GM18907 (cell line): ENCODE data around the gene CST7.
"Not testable (repeated sequence)": the region's sequence is repeated elsewhere in the genome, so short reads cannot be mapped to it uniquely, and the experiment has no call there.

Experiments
- ATAC-seq: cut with Tn5 transposase; IDR thresholded peaks from one replicate; pipeline ENCODE4 v1.9.1; 2021; ENCODE audit warnings: mild to moderate bottlenecking, moderate library complexity; ENCODE audit not compliant: unreplicated experiment

The CST7 gene

DNA sequence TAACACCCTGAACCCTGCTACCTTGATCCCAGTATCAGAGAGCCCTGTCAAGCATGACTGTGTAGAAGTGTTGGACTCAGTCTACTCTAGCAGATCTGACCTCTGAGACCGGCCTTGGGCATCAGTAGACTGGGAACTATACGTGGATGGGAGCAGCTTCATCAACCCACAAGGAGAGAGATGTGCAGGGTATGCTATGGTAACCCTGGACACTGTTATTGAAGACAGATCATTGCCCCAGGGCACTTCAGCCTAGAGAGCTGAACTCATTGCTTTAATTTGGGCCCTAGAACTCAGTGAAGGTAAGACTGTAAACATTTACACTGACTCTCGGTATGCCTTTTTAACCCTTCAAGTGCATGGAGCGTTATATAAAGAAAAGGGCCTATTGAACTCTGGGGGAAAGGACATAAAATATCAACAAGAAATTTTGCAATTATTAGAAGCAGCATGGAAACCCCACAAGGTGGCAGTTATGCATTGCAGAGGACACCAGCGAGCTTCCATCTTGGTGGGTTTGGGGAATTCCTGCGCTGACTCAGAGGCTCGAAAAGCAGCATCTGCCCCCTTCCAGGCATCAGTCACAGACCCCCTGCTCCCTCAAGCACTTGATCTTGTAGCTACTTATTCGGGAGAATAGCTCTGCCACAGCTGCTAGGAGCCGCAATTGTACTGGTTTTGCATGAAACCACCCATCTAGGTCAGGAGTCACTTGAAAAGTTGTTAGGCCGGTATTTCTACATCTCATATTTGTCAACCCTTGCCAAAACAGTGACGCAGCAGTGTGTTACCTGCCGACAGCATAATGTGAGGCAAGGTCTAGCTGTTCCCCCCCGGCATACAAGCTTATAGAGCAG lies 19.0 kb upstream of the CST7 start:
- ATAC-seq: not testable (repeated sequence)

DNA sequence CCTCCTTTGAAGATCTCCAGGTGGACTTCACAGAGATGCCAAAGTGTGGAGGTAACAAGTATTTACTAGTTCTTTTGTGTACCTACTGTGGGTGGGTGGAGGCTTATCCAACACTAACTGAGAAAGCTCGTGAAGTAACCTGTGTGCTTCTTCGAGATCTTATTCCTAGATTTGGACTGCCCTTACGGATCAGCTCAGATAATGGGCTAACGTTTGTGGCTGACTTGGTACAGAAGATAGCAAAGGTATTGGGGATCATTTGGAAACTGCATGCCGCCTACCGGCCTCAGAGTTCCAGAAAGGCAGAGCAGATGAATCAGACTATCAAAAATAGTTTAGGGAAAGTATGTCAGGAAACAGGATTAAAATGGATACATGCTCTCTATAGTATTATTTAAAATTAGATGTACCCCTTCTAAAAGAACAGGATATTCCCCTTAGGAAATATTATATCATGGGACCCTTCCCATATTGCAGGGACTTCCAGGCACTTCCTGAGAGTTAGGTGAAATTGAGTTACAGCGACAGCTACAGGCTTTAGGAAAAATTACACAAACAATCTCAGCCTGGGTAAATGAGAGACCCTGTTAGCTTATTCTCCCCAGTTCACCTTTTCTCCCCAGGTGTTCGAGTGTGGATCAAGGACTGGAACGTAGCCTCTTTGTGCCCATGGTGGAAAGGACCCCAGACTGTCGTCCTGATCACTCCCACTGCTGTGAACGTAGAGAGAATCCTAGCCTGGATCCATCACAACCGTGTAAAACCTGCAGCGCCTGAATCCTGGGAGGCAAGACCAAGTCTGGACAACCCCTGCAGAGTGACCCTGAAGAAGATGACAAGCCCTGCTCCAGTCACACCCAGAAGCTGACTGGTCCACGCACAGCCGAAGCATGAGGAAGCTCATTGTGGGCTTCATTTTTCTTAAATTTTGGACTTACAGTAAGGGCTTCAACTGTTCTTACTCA lies 18.1 kb upstream of the CST7 start:
- not testable (repeated sequence) for ATAC-seq

DNA sequence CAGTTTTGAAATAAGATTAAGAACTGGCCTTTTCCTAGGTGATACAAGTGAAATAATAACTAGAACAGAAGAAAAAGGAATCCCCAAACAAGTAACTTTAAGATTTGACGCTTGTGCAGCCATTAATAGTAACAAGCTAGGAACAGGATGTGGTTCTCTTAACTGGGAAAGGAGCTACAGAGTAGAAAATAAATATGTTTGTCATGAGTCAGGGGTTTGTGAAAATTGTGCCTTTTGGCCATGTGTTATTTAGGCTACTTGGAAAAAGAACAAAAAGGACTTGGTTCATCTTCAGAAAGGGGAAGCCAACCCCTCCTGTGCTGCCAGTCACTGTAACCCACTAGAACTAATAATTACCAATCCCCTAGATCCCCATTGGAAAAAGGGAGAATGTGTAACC lies 17.2 kb upstream of the CST7 start:
- ATAC-seq: not testable (repeated sequence)

DNA sequence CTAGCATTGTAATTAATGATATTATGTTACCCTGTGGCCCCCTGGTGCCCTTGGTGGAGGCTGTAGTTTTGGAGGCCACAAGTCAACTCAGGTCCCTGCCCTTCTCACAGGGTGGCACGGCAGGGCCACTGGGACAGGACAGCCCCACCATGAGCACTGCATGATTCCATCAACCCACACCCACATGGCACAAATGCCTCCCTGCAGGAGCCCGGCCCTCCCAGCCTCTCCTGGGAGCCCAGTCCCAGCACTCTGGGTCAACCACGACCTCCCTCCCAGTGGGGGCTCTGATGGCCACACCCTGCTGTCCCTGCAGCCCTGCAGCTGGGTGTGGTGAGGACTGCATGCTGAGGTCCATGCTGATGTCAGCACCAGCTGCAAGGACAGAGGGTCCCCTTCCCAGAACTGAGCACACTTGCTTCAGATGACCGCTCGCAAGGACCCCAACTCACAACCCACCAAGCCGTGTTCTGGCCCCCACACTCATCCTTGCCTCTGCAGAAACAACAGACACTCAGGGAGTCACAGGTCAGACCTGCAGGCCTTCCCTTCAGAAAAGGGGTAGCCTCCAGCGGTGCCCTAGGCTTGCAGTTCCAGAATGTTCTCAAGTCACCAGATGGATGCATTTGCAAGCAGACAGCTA lies 15.7 kb upstream of the CST7 start:
- ATAC-seq: no peak

DNA sequence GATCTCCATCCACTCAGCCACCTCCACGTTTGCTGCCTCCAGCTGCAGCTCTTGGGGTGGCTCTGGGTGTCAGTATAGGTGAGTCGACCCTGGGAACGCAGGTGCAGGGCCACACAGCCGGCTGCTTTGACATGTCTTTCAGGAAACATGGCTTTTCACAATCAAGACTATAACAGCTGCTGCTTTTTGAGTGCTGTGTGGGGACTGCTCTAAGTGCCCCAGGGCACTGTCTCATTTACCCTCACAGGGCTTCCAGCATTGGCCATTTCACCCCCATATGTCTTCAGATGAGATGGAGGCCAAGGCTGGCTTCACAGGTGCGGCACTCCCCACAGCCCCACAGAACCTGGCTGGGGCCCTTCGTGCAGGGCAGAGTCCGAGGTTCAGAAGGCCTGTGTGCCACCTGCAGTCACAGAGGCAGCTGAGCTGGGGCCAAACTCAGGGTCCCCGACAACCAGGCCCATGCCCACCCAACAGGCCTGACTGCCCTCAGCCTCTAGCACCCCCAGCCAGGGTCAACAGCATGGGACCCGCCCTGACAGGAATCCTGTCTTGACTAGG lies 14.9 kb upstream of the CST7 start:
- no peak for ATAC-seq

GRCh38 chr20:24934716-24935115 lies 14.4 kb upstream of the CST7 start:
- no peak for ATAC-seq

DNA sequence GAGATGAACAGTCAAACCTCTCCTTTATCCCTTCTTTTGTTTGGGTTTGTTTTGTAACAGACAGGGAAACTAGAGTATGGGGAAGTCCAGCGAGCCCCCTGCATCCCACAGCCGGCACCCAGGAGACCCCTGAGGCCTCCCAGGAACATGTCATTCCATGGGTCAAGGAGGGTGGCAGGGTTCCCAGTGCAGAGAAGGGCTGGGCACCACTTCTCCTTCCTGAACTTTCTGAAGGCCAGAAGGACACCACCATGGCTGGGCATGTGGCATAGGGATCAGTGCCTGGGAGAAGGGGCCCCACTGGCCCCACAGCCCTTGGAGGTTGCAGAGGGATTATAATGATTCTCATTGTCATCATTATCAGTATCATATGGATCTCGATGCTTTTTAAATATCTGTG lies 13.9 kb upstream of the CST7 start:
- no peak for ATAC-seq

DNA sequence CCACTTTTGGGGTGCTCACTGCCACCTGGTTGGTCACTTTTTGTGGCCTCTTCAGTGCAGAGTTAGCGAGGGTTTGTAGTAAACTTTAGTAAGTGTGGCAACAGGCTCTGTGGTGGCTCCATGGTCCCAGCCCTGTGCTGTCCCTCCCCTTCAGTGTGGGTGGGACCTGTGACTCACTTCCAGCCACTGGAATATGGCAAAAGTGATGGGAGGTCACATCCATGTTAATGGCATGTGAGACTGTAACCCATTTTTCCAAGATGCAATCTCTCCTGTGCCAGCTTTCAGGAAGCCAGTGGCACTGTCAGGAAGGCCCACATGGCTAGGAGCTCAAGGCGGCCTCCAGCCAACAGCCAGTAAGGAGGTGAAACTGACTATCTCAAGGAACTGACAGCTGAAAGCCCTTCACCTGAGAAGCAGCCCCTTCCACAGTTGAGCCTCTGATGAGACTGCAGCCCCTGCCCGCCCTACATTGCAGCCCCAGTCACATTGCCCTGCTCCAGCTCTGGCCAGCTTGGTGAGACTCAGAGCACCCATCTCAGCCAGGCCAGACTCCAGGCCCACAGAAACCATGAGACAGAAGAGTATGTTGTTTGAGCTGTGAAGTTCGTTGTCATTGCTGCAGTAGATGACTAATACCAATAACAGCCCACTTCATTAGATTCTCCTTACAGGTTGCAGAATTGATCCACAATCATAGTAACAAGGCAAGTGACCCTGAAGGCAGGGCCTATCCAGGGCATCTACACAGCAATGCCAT lies 13.1 kb upstream of the CST7 start:
- ATAC-seq: no peak

- no peak for ATAC-seq
Measured at GRCh38 chr20:24936526-24937407, 12.3 kb upstream of the CST7 start.

GRCh38 chr20:24937579-24937978 lies 11.5 kb upstream of the CST7 start:
- ATAC-seq: no peak

DNA sequence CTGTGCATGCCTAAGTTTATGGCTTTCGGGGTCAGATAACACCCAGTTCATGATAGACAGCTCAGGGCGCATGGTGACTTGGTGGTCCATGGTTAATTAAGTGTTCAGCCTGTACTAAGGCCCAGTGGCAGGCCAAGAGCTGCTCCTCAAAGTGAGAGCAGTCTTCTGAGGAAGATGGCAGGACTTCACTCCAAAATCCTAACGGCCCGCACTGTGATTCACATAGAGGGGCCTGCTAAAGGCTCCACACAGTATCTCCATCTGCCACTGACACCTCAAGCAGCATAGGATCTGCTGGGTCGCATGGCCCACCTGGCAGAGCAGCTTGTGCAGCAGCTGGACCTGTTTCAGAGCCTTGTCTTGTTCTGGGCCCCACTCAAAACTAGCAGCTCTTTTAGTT lies 10.6 kb upstream of the CST7 start:
- no peak for ATAC-seq

DNA sequence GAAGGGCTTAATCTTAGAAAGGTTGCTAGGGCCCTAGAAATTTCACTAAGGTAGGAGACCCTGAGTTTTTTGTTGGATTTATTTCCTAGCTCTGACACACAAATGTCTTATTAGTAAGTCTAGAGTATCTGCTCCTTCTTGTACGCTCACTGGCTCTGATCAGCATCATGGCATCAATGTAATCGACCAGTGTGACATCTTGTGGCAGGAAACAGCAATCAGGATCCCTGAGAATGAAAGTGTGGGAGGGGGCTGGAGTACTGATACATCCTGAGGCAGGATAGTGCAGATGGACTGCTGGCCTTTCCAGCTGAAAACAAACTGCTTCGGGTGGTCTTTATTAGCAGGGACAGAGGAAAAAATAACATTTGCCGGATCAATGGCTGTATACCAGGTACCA lies 10.0 kb upstream of the CST7 start:
- ATAC-seq: no peak

GRCh38 chr20:24942679-24943078 lies 6.4 kb upstream of the CST7 start:
- ATAC-seq: no peak

GRCh38 chr20:24943196-24943595 lies 5.9 kb upstream of the CST7 start:
- ATAC-seq: no peak

- no peak for ATAC-seq
Measured at GRCh38 chr20:24943731-24944130, 5.3 kb upstream of the CST7 start.

DNA sequence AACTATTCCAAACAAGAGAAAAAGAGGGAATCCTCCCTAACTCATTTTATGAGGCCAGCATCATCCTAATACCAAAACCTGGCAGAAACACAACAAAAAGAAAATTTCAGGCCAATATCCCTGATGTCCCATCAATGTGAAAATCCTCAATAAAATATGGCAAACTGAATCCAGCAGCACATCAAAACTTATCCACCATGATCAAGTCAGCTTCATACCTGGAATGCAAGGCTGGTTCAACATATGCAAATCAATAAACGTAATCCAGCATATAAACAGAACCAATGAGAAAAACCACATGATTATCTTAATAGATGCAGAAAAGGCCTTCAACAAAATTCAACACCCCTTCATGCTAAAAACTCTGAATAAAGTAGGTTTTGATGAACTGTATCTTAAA lies 2.7 kb upstream of the CST7 start:
- ATAC-seq: not testable (repeated sequence)

- not testable (repeated sequence) for ATAC-seq
Measured at GRCh38 chr20:24948396-24948938, 602 bp upstream of the CST7 start.

- peak; percentile 23 for ATAC-seq
Measured at GRCh38 chr20:24949756-24950127, 673 bp downstream of the CST7 start.
